Activated CD8-positive, alpha-beta memory T cell treated with anti-CD3 and anti-CD28 coated beads, Interleukin-2, amount 50 U/mL, for 48 hours (primary cell): ENCODE data around the gene TTC27.
"Not testable (repeated sequence)": the region's sequence is repeated elsewhere in the genome, so short reads cannot be mapped to it uniquely, and the experiment has no call there.

Experiments used
- DNase-seq: peaks from one replicate; pipeline ENCODE4 v3.0.0-alpha.2; 2020

Gene TTC27

DNA sequence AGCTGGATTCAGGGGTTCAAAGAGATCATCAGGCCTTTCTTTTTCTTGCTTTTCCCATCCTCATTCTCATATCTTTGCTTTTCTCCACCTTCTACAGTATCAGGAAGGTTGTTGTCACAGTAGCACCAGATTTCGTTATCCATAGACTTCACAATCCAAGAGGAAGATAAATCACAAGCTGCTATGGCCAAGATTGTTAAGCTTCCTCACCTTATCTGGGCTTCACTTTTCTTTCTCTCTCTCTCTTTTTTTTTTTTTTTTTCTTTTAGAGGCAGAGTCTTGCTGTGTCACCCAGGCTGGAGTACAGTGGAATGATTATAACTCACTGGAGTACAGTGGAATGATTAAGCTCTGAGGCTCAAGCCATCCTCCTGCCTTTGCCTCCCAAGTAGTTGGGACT is 93.5 kb downstream of the TTC27 start:
- DNase-seq = no peak

DNA sequence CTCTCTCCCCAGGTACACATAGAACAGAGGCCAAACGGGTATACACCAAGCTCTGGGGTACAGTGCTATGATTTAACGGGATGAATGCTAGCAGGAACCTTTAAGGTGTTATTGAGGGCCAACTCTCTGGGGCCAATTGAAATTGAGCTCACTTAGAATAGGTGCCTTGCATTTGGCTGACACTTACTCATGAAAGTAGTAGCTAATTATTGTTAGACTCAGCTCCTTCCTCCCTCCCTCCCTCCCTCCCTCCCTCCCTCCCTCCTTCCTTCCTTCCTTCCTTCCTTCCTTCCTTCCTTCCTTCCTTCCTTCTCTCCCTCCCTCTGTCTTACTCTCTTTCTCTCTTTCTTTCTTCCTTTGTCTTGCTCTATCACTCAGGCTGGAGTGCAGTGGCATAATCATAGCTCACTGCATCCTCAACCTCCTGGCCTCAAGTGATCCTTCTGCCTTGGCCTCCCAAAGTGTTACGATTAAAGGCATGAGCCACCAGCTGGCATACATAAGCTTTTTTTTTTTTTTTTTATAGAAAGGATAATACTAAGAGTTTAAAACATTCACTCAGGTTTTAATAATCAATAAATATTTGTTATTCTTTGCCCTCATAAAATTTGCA is 95.7 kb downstream of the TTC27 start:
- no peak for DNase-seq

DNA sequence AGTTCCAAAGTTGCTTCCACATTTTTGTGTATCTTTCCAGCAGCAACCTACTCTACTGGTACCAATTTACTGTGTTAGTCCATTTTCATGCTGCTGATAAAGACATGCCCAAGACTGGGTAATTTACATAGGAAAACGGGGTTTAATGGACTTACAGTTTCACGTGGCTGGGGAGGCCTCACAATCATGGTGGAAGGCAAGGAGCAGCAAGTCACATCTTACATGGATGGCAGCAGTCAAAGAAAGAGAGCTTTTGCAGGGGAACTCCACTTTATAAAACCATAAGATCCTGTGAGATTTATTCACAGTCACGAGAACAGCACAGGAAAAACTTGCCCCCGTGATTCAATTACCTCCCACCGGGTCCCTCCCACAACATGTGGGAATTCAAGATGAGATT is 98.8 kb downstream of the TTC27 start:
- DNase-seq = not testable (repeated sequence)

DNA sequence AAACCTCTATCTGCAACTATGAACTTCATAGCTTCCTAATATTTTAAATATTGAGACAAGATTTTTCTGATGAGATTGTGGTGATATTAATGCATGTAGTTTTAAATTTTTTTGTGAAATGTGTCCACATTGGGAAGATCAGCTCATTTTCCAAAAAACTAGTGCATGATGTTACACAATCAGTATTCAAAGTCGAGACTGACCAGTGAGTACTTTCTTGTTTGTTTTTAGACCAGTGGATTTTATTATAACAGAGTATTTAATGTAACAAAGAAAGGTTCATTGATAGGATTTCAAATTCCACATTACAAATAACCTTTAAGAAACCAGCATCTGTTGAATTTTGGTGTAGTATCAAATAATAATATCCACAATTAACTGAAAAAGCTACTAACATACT is 99.3 kb downstream of the TTC27 start:
- no peak for DNase-seq

DNA sequence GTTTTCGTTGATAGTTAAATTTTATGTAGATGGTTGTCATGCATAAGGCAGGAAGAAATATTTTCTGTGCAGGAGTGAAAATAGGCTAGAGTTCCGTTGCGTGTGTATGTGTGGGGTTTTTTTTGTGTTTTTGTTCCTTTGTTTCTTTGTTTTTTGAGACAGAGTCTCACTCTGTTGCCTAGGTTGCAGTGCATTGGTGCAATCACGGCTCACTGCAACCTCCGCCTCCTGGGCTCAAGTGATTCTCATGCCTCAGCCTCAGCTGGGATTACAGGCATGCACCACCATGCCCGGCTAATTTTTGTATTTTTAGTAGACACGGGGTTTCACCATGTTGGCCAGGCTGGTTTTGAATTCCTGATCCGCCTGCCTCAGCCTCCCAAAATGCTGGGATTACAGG is 103.1 kb downstream of the TTC27 start:
- DNase-seq = not testable (repeated sequence)

DNA sequence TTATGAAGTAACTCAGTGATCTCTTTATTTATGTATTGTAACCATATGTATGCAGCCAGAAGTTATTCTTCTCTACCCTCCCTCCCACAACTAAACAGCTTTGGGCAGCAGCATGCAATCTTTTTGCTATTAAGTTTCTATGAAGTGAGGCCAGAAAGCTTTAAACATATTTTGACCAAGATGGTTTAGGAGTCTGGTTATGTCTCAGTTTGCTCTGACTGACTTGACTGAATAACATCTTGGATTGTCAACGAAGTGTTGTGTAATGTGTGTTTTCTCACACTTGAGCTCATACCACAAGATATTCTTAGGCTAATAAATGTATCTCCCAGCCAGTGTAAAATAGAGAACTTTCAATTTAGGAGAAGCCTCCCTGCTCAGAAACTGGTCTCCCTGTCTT is 104.3 kb downstream of the TTC27 start:
- no peak for DNase-seq

DNA sequence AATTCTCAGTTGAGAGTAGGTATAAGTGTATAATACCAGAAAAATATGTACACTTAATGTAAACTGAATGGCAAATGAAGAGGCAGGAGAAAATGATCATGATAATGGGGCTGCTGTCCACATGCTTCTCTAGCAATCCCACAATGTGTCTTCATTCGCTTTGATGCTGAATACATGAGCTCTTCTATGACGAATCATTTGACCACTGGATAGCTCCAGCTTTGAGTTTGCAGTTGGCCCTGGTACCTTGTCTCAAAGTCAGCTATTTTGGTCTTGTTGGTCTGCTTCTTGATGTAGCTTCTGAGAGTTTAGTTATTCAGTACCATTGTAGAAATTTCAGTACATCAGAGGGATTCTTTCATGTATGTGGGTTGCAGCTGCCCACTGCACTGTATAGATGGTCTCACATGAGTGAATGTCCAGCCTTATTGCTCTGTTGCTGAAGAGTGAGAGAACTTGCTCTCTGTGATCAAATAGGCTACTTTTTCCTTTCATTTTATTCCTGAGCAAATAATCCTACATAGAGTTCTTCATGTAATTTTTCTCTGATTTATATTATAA is 105.1 kb downstream of the TTC27 start:
- no peak for DNase-seq

DNA sequence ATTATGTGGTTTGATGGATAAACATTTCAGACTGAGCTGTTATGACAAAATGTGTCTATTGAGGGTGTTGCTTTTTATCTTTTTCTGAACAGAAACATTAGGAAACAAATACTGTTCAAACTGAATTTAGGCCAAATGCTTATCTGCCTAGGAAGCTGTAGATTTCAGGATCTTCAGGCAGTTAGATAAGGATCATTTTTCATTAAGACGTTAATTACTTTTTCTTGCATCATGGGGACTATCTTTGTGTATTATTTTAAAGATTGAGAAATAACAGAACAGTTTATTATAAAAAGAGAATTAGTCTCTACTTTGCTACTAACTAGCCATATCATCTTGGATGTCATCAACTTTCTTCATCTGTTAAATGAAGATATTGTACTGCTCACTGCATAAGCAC is 107.5 kb downstream of the TTC27 start:
- no peak for DNase-seq

DNA sequence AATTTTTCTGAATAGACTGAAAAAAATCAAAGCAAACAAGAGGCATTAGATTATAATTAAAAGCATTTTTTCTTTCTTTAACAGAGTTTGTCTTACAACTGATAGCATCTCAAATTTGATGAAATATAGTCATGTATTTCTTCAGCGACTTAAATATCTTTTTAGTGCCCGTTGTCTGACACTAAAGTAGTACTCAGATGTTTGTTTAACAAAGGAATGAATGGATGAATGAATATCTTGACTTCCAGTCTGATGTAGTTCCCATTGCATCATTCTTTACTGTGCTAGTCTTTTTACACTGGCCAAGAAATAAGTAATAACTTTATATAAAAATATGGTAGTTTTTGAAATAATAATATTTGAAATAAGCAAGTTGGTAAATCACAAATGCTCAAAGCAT is 111.1 kb downstream of the TTC27 start:
- DNase-seq = no peak

DNA sequence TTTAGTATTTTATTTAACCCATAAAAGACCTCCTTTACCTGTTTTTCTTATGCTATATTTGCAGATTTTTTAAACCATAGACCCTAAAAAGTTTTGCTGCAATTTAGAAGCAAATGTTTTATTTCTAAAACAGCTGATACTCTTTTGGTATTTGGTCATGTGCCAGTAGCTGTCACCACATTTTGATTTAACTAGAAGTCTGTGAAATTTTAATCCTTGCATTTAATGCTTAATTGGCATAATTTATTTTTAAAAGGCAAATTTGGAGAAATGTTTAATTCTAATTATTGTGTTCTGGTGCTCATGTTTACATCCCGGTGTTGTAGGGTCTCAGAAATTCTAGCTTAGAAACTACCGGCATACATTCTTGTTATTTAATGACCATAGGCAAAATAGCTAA is 111.8 kb downstream of the TTC27 start:
- no peak for DNase-seq

DNA sequence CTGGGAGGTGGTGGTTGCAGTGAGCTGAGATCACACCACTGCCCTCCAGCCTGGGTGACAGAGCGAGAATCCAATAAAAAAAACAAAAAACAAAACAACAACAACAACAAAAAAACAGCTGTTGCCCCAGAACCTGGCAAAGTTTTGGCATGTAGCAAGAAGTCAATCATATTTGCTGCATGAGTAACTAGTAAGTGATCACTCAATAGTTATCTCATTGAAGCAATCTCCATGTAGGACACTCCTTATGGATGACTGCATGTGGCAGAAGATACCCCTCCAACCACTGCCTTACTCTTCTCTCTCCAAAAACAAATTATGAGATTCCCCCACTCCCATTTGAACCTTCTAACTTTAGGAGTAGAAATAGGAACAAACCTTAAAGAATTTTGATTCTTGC is 113.7 kb downstream of the TTC27 start:
- DNase-seq = no peak

DNA sequence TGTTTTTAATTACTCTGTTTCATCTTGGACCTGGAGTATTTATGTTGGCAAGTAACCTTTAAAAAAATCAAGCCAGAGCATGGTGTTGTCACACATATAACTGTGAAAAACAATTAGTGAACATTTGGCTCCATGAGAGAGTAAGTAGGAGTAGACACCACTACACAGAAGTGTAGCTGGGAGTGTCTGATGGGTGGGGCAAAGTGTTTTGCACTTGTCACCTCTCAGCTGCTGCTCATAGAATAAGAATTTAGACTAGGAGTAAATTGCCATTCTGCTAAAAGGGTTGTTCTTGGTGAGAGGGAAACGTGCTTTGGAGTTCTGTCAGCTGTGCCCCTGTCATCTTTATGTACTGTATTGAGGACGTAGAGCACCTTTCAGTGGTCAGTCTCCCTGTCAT is 114.5 kb downstream of the TTC27 start:
- DNase-seq = no peak

DNA sequence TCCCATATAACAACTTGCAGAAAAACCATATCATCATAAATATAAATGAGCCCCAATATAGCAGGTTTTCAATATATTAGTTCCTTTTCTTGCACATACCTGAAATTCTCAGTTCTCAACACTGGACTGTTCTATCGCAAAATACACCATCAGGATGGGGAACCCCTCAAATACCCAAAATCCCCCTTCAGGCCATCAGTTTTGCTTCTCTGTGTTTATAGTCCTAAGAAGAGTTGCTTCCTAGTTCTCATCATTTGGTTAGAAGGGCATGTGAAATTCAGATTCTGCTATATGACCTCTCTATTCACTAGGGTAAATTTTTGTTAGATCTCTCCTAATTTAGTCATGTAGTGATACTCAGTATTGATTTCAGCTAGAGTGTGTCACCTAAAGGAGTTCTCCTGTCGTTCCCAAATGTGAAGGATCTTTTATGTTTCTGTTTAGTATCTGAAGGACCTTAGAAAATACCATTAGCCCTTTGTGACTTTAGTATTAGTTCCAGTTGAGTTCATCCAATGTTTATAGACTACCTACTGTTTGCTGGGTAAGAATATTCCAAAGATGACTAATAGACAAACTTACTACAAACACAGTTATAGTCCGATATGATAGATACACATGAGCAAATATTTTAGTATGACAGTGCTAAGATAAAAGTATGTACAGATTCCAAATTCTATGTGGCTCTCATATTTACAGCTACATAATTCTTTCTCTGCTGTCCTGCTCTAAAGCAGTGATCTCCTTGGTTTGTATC is 115.8 kb downstream of the TTC27 start:
- no peak for DNase-seq

DNA sequence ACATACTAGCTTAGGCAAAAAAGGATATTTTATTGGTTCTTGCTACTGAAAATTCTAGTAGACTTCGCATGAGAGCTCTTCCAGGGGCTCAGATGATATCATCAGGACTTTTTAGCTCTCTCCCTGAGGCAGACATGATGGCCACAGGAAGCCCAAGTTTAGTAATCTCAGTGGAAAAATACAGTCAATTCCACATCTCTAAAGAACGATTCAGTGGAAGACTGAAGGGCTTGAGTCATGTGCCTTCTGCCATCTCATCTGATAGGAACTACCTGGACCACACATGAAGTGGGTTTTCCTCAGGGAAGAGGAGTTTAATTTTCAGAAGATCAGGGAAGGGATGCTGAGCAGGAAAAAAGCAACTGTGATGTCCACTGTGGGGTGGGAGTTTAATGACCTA is 117.3 kb downstream of the TTC27 start:
- DNase-seq = no peak

DNA sequence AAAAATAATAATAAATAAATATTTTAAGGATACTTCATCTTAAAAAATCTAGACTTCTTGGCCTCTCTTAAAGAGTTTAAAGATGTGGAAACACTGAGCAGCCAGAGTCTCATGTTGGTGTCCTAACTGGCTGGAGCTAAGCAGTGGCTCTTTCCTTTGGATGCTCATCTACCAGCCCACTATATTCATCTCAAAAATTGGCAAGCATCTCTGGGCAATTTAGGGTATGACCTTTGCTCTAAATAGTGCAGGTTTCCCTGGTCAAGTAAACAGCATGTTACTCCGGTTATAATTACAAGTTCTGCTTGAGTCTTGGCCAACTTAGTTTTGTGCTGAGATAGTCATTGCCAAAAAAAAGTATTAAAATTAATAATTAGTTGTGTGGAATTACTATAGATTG is 117.8 kb downstream of the TTC27 start:
- DNase-seq = no peak

DNA sequence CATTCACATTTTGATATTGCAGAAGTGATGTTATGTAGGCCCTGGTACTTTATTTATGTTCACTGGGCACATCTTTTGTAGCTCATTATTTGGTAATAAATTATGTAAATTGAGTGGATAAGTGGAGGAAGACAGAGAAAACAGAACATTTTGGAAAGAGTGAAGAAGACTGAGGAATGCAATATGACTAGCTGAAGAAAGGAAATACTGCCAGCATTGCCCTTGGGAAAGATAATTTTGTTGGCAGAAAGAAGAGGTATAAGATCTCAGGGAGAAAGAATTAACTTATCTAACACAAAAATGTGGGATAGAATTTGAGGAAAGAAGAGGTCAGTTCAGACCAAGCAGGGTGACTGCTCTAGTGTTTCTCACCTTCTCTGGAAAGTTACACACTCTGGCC is 118.8 kb downstream of the TTC27 start:
- no peak for DNase-seq

DNA sequence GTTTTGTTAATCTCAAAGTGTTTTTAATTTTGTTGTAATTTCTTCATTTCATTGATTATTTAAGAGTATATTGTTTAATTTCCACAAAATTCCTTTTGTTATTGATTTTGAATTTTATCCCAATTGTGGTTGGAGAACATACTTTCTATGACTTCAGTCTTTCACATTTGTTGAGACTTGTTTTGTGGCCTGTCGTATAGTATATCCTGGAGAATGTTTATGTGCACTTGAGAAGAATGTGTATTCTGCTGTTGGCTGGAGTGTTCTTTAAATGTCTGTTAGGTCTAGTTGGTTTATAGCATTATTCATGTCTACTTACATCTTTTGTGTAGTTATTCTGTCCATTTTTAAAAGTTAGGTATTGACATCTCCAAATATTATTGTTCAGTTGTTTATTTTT is 120.3 kb downstream of the TTC27 start:
- DNase-seq = no peak

DNA sequence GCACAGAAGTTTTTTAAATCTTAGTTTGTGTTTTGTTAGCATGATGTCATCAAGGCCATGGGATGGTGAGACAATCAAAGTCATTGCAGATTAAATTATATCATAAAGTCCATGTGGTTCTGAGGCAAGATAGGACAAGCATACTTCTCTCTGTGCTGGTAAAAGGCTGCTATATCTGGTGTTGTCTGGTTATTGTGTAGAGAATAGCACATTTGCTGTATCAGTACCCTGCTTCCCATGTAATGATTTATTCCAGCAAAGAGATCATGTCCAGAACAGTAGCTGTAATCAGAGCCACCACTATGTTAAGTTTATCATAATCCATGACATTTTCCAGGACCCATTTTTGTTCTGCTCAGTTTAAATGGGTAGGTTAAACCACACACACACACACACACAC is 123.0 kb downstream of the TTC27 start:
- DNase-seq = no peak

DNA sequence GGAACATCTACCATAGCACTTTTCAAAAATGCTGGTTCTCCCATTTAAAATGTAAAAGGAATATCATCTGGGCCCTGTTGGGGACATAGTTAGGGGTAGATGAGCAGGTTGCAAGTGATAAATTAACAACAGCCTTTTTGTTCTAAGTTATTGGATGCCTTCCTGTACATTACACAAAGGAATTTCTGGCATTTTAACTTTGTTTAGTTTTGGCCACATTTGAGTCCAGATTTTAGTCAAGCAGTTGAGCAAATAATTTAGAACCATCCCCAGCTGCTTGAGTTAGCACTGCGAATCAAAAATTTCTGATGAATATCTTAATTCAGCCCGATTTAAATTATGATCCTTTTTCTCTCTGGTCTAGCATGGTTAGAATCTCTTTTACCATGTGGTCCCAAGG is 124.4 kb downstream of the TTC27 start:
- DNase-seq = no peak

DNA sequence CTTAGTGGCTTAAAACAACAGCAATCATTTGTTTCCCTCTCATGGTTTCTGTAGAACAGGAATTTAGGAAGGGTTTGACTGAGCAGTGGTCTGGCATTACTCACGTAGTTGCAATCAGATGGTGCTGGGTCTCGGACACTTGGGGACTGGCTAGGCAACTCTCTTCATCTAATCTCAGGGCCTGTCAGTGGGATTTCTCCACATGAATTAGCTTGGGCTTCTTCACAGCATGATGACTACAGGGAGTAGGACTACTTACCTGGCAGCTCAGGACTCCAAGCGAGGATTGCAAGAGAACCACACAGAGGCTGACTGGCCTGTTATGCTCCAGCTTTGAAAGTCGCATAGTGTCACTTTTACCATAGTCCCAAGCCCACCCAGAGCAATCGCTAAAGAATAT is 125.1 kb downstream of the TTC27 start:
- no peak for DNase-seq

DNA sequence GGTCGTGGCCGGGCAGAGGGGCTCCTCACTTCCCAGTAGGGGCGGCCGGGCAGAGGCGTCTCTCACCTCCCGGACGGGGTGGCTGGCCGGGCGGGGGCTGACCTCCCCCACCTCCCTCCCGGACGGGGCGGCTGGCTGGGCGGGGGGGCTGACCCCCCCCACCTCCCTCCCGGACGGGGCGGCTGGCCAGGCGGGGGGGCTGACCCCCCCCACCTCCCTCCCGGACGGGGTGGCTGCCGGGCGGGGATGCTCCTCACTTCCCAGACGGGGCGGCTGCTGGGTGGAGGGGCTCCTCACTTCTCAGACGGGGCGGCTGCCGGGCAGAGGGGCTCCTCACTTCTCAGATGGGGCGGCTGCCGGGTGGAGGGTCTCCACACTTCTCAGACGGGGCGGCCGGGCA is 126.8 kb downstream of the TTC27 start:
- not testable (repeated sequence) for DNase-seq

DNA sequence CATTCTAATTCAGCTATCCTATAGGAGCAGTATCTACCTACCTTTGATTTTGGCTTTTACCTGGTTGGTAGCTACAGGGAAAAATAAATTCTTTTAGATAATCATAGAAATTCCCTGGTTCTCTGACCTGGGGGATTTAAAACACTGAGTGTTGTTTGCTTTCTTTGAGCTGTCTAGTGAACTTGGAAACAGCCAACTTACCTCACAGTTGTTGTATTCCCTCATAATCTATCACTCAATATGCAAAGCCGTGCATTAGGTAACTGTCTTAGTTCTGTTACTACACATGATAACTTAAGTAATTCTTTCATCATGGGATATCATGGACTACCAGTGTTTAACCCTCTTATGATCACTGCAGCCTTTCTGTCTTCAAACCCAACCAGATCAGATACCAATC is 127.8 kb downstream of the TTC27 start:
- no peak for DNase-seq

DNA sequence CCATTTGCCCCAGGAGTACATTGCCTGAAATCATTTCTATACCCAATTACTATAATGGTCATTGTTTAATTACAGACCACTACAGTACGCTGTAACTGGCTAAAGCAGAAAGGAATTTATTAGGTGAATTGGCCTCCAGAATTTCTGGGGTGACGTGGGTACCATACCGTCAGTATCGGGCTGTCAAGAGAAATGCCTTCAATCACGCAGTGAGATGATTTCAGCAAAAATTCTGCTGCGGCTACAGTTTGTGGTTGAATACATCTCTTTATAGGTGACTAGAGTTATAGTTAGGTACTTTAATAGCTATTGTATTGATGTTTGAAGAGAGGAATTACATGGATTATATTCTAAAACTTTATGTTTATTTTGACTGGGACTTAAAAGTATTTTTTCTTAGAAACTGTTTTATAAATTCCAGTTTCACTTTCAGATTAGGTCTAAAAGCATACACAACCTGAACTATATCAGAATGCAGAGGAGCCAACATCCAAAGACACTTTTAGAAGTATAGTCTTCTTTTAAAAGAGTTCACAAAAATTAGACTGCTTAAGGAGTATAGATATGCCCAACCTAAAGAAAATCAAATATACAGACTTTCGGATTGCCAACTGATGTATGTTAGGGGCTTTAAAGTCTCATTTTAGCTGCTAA is 128.4 kb downstream of the TTC27 start:
- DNase-seq = no peak

DNA sequence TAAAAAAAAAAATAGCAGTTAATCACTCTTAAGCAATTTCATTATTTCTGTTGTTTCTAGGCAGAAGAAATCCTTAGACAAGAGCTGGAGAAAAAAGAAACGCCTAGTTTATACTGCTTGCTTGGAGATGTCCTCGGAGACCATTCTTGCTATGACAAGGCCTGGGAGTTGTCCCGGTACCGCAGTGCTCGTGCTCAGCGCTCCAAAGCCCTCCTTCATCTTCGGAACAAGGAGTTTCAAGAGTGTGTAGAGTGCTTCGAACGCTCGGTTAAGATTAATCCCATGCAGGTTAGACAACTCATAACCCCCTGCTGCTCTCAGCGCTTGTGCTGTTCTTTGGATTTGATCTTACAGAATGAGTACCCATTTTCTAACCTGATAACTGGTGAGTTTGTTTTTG is 130.4 kb downstream of the TTC27 start:
- DNase-seq = no peak
